Measurements from ENCODE around the gene PAX5.
A peak's percentile ranks its signal among the peaks of the same experiment; 100 is the strongest.

PAX5 gene

DNA sequence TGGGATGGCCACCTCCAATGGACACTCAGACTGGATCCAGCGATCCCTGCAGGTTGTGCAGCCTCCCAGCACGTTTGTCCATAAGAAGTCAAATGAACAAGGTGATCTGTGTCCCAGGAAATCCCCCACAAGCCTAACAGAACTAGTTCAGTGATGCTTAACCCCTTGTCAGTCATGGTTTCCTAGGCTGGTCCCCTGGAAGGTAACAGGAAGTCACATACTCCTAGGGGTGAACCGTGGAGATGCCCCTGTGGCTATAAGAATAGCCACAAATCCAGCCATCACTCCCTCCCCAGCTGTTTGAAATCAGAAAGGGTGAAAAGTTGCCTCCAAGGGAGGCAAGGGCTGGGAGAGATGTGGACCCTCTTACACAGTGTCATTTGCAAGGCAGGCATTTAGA, 22.5 kb downstream of the PAX5 start:
- no peak for DNase-seq

DNA sequence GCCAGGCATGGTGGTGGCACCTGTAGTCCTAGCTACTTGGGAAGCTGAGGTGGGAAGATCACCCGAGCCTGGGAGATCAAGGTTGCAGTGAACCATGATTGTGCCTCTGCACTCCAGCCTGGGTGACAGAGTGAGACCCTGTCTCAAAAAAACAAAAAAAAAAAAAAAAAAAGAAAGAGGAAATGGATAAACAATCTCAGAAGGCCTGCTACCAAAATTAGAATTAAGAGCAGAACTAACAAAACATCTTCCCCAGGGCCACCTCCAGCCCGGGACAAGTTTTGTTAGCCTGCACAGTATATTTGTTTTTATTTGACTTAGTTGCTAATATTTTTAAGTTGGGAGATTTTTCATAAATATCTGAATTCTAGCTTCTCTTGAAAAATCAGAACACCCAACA, 23.1 kb downstream of the PAX5 start:
- no peak for DNase-seq

DNA sequence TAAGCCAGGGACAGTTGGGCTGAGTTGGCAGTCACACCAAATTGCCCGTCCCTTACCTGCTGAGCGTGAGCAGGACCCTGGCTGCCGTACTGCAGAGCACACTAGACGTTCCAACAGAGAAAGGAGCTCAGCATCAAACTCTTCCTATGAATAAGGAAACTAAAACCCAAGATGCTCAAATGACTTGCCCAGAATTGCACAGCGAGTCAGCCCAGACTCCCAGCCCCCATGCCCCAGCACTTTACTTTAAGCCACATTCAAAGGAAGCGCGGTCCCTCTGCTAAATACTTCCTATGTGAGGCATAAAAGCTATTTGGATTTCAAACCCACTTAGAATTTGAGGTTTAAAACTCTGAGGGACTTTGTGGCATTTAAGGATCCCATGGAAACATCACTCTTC, 23.9 kb downstream of the PAX5 start:
- no peak for DNase-seq

DNA sequence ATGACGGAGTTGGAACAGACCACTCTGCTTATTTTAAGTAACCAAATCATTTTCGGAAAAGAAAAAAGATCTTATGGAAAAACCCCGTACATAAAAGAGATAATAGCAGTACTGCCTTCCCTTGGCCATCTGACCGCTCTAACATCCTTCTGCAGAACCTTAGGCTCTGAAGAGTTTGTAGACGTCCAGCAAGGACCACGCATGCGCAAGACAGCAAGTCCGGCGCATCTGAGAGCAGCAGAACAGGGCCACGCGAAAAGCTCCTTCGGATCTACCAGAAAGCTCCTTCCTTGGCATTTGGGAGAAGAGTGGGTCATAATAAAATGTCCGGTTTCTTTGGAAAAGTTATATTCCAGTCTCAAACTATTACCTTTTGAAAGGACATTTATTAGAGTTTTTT, 26.8 kb downstream of the PAX5 start:
- DNase-seq: no peak

DNA sequence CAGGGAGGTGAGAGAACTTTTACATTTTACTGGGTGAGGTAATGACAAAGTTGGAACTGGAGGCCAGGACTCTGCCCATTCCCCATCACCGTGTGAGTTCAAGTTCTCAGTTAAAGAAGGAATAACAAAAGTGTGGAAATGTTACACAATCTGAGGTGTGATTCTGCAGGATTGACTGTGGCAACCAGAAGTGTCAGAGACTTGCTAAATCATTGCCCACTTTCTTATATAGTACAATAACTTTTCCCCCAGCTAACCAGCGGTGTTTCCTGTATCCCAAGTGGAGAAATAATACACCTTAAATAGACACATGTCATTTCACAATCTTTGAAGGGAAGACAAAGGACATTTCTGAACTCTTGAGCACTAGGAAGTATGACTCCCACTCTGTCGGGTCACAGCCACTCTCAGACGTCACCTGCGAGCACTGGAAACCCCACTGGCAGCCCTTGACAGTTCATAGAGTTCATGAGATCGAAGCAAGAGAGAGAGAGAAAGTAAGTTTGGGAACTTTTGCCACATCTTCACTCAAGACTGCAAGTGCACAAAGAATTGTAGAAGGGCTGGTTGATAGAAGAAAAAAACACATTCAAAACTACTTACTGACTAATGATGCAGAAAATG, 28.4 kb downstream of the PAX5 start:
- DNase-seq: no peak

DNA sequence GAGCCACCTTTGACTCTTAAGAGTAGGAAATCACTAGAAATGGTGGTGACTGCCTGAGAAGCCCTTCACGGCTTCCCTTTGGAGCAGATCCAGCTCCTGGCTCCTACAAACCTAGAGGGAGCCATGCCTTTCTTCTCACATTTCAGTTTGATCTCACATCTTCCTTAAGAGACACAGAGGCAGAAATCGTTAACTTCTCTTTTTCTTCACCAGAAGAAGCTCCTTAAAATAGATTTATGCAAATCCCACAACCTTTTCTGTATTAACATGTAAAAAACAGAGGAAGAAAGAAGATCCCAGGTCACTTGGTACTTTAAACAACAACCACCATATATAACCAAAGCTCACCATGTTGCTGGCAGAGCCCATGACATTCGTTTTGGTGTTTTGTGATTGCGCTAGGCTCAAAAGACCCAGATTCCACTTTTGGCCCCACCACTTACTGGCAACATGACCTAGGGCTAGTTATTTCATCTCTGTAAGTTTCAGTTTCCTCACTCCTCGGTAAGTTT, 29.6 kb downstream of the PAX5 start:
- no peak for DNase-seq

DNA sequence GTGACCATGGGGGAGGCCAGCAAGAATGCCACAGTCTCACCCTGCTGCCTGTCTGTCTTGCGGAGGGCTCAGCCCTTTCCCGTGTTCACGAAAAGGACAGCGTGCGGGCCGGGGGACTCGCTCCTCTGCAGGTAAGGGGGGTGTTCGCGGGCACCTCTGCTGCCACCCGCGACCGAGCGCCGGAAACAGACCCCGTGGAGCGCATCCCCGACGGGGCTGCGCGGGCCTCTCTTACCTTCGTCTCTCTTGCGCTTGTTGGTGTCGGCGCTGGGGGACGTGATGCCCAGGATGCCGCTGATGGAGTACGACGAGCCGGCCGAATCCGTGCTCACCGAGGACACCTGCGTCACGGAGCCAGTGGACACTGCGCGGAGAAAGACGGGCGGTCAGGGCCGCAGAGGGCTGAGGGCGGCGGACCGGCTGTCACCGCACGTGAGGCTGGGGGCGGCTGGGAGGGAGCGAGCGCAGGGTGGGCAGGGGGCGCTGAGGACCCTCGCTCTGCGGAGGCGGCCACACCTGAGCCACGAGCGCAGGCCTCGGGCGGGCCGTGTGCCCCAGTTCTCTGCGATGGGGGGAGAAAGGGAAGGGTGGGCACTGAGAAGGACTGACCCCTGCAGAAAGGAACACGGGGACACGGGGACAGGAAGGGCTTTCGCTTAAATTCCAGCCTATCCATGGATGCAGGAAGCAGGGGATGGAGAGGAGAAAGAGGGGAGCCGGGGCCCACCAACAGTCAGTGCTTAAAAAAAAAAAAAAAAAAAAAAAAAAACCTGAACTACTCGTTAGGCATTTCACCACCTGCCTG, 31.5 kb downstream of the PAX5 start:
- DNase-seq: no peak

DNA sequence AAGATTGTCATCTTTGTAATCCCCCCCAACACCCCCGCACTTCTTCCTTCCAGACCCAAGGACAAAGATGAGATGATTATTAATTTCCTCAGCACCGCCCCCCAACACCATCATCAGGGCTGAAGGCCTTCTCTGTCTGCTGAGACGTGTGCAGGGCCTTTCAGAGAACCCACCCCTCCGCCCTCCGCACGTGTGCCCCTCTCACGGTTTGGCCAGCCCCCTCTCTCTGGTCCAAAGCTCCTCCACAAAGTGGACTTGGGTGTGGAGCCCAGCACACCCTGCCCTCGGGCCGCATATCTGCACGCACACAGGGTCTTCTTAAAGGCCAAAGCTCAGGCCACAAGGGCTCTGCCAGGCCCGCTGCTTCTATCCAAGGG, 32.0 kb downstream of the PAX5 start:
- DNase-seq: no peak

DNA sequence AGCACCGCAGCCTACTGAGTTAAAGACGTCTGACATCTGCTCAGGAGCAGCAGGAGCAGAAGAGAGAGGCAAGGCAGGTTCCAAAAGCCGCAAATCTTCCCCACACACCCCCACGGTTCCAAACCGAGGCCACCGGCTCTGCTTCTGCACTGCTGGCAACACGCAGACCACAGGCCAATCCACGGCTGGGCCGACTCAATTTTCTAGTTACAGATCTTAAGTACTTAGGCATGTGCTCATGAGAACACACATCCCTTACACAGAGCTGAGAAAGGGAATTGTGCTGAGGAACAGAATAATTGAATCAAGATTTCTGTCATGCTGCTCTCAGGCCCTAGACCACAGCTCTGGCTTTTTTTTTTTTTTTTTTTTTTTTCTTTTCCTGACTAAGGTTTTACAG, 32.6 kb downstream of the PAX5 start:
- DNase-seq: no peak

DNA sequence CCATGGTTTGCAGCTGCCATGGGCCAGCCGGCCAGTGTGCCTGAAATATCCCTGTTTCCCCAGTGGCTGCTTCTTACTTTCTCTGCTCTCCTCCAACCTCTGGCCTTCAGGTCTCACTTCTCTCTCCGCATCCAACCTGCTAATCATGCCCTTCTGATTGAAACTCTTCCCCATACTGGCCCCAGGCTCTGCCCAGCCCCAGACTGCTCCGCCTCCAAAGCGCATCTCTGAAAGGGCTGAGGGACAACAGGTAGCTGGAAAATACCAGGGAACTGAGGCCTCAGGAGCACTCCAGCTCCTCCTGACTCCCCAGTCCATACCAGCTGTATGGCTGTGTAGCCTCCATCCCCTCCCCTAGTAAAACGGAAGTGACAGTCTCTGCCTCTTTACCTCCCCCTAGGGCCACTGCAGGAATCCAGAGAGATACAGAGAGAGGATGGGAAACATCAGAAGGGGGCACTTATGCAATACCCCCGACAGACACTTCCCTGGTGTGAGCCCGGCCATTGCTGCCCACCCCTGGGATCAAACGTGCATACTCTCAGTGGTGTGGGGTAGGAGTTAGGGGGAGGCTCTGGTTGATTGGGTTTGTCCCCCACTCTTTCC, 34.2 kb downstream of the PAX5 start:
- no peak for DNase-seq

DNA sequence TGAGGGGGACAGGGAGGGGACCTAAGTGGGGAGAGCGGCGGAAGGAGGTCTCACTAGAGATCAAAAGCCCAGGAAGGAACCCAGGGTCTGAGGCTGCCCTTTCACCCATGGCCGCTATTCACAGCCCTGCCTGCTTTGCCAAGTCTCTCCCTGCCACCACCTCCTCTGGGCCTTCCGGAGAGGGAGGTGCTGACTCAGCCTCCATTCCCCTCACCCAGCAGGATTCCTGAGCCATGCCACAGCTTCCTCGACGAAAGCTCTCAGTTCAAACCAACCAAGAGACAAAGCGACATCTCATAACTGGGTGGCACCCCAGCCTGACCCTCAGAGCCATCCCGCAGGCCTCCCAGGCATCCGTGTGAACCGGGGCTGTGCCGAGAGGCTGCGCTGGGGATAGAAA, 36.7 kb downstream of the PAX5 start:
- no peak for DNase-seq

DNA sequence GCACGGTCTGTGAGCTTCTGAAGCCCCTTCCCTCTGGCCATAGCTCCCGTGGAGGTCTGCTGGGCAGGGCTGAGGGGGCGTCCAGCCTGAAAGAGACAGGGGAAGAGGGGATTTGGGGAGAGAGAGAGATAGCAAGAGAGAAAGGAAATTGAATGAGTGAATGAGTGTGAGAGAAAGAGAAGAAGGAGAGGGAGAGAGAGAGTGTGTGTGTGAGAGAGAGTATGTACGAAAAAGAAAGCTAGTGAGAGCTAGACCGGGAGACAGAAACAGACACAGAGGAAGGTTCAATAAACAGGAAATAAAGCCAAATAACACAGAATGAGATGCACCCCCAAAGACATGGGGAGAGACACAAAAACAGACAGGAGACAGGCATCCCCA, 37.4 kb downstream of the PAX5 start:
- DNase-seq: no peak

DNA sequence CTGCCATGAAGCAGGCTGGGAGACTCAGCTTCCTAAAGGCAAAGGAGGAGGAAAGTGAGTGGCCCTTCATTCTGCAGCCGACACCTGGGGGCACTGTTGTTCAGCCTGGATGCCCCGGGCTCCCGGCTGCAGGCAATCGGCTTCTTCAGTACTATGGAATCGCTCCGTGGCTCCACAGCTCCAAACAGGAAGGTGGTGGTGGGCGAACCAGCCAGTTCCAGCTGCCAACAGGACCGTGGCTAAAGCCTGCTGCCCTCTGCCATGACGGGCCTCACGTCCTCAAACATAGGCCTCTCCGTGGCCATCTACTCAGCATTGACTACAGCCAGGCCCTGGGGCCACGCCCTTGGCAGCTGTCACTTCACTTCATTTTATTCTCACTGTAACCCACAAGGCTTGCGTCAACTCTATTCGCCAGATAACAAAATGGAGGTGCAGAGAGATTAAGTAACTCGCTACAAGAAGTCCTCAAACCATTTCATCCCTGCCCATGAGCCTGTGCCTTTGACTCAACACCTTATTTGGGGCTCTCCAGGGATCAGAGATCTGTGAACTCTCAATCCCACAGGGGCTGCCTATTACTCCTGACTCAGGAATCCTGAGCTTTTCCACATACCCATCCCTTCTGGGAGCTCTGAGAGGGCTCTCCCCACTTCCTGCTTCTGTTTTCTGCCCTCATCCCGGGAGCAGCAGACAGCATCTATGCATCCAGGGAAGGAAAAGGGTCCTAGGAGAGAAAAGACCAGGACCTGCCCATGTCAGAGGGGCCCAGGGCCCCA, 38.0 kb downstream of the PAX5 start:
- peak; percentile 51 for DNase-seq

DNA sequence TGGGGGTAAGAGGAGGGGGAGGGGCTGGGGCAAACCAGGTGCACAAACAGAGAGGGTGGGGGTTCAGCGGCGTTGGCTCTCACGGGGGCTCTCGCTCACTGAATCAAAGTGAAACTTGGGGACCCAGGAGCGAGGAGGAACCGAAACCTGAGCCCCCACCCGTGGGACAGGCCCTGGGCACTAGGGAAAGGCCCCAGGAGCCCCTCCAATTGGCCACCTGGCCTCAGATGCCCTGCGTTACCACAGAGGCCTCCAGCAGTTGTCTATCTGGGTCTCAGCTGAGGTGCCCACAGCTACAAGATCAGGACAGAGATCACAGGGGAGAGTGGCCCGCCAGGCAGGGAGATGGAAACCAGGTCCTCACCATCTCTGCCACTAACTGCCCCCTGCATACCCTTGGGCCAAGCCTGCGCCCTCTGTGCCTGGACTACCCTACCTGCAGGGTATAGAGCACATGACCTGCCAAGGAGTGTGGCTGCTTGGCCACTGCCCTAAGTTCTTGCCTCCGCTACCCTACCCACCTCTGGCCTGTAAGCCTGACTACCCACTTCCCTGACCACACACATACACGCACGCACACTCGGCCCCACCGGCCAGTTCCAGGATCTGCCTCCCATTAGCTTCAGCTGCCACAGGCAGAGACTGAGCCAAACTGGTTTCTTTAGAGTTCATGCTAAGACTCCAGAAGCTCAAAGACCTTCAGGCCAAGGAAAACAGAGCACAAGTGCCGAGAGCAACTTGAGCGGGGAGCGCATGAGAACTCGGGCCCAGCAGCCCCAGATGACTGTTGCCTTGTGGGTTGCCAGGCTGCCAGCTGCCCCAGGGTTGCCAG, 39.9 kb downstream of the PAX5 start:
- DNase-seq: no peak

DNA sequence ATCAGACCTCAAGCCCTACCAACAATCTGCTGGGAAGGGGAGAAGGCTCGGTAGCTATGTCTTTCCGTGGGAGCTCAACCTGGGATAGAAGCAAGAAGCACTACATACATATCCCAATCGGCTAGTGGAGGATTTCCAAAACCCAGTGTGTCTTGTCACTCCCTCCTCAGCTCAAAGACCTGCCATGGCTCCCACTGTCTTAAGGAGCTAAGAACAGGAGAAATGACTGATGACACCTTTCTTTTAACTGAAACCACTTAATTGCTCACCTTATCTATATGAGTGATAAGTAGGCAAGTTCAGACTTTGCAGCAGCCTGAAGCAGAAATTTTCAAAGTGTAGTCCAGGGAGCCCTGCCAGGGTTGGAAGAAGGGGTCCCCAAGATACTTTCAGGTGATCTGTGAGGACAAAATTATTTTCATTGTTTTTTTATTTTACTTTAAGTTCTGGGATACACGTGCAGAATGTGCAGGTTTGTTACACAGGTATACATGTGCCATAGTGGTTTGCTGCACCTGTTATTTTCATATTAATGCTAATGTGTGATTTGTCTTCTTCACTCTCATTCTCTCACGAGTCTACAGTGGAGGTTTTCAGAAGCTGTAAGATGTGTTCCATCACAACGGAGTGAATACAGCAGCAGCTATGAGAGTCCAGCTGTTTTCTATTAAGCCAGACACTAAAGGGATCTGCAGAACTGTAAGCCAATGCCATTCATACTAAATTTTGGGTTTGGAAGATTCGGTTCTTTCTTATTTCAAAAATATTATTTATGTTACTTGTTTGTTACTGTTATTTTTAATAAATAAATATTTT, 41.4 kb downstream of the PAX5 start:
- no peak for DNase-seq

DNA sequence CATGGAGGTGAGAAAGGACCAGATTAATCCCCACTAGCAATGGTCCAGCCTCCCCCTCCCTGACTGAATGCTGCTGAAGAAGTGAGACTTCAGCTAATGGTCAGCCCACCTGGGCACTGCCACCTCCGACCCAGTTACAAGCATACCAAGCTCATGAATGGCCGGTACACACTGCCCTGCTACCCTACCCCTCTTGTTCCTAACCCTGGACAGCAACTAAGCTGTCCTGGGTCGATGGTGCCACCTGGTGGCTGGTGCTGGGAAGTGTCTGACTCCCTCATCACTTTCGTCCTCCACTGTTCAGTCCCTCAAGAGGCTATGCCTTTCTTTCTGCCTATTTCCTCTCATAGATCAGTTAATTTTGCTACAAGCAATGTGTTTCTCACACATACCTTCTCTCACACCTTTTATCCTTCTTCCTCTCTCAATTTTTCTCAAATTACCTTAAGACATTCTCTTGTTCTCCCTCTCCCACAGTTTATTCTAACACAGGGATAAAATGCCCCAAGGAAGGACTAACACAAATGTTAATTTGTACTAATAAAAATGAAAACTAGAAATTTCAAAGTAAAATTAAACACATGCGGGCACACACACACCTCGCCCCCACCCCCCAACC, 42.4 kb downstream of the PAX5 start:
- DNase-seq: peak; percentile 39

DNA sequence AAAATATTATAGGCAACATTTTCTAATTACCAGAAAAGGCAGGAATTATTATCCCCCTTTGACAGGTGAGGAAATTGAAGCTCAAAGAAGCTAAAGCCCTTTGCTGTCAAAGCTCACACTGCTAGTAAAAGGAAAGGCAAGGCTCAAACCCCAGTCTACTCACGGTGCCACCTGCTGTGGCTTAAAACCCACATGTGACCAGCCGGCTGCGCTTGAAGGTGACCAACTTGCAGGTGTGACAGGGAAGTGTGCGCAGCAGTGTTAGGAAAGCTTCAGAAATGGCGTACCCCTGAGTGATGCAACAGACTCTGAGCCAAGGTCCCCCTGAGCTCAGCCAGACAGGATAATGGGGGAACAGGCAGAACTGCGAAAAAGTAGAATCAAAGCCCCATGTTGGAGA, 45.2 kb downstream of the PAX5 start:
- DNase-seq: no peak

DNA sequence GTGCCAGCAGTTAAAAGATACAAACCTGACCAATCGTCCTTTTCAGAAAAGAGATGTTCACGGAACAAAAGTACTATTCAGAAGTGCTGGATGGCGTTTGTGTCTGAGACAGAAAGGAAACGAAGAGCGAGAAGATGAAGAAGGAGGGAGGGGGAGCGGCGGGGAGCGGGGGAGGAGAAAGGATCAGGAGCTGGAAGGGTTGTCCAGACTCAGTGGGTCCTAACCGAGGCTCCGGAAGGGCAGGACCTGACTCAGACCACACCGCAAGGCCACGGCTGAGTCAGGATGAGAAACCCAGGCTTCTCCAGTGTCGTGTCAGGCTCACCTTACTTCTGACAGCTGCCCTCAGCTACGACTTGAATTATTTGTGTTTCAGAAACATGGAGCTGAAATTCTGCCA, 46.2 kb downstream of the PAX5 start:
- no peak for DNase-seq

DNA sequence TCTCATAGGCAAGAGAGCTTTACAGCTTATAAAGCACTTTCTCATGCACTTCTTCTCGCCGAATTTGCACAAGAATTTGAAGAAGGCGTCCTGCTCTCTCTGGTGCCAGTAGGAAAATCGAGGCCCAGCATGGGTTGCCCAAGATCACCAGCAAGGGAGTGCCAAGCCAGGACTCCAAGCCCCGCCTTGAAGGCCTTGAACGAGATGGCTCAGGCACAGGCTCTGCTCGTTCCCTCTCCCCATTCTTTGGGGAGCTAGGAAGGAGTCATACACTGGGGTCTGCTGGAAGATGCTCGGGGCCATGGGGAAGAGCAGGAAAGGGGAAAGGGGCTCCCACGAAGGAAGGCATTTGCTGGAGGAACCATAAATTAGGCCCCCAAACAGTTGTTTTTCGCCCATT, 46.7 kb downstream of the PAX5 start:
- DNase-seq: no peak

DNA sequence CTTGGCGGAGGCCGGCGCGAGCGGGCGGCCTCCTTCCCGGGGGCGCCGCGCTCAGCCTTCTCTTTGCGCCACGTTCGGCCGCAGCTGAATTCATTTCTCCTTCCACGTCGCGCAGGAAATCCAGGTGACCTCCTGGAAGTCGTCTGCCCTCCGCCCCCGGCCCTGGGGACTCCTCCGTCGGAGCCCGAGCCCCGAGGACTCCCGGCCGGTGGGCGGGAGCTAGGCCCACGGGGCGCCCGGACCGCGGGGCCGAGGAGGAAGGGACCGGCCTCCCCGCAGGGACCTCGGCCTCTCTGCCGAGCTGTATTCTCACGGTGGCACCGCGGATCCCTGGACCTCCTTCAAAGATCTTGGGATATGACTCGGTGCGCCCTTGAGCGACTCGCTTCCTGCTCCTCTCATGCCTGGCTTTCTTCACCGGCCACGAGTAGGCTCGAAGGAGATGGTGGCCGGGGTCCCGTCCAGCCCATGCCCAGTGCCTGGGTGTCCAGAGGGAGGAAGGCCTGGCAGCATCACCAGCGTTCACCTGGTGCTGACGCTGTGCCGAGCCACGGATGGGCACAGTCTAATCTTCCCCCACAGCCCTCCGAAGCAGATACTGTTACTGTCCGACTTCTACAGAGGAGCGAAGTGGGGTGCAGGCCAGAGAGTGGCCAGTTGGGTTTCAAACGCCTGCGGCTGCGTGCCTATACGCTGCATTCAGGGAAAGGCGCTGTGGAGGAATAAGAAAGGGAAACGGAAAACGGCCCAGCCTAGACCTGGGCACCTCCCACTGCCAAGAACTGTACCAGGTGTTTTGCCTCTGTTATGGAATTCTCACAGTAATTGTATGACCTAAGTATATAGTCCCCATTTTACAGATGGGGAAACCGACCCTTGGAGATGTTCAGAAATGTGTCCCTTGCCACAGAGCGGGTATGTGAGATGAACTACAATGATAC, 47.3 kb downstream of the PAX5 start:
- no peak for DNase-seq

Data from NCI-H748 treated with DMSO at 0.1 percent for 48 hours (cell line).